Measurements from ENCODE around the gene ADGRD2.

GRCh38 chr9:124428751-124429529, 21.3 kb upstream of the ADGRD2 start:
- TF ChIP-seq POLR2AphosphoS5 (IDR thresholded peaks at IDR 0.05; ENCODE audit: low read depth, low read length): no peak
- no peak for TF ChIP-seq CBX3 (IDR thresholded peaks at IDR 0.05; ENCODE audit: low read depth)
- no peak for TF ChIP-seq CTCF (IDR thresholded peaks at IDR 0.05 in 2 of 3, conservative IDR thresholded peaks at IDR 0.05 in 1 of 3; ENCODE audit: borderline replicate concordance in 1 of 3, insufficient read depth in 1 of 3, low read depth in 2 of 3, low read length in 2 of 3)
- TF ChIP-seq REST (IDR thresholded peaks at IDR 0.05; ENCODE audit: low read depth): no peak
- no peak for TF ChIP-seq POLR2A (IDR thresholded peaks at IDR 0.05; ENCODE audit: borderline replicate concordance, extremely low read depth, insufficient read depth, insufficient read length)
- no peak for TF ChIP-seq ZBTB33 (IDR thresholded peaks at IDR 0.05; ENCODE audit: extremely low read depth, insufficient replicate concordance, low read length)
- TF ChIP-seq JUND (IDR thresholded peaks at IDR 0.05): no peak
- no peak for TF ChIP-seq SIN3A (IDR thresholded peaks at IDR 0.05; ENCODE audit: low read depth)
- TF ChIP-seq, protein P1, sequence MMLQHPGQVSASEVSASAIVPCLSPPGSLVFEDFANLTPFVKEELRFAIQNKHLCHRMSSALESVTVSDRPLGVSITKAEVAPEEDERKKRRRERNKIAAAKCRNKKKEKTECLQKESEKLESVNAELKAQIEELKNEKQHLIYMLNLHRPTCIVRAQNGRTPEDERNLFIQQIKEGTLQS (IDR thresholded peaks at IDR 0.05): no peak
- TF ChIP-seq ZNF274 (IDR thresholded peaks at IDR 0.05; ENCODE audit: low read depth, low read length): no peak
- TF ChIP-seq EZH2 (IDR thresholded peaks at IDR 0.05): no peak
- no peak for TF ChIP-seq CEBPB (IDR thresholded peaks at IDR 0.05; ENCODE audit: low read depth)
- no peak for TF ChIP-seq TCF7L2 (IDR thresholded peaks at IDR 0.05; ENCODE audit: borderline replicate concordance, extremely low read depth, insufficient read depth, insufficient read length)

All from HCT116 (cell line).